PC-3 (cell line): ENCODE results near the gene MRPL9.

Source experiments
- EZH2 ChIP-seq: fragments of 300-600 bp; sonication (generic); IDR thresholded peaks from one replicate; pipeline ENCODE4 v1.6.1; 2017; ENCODE audit warnings: antibody characterized with exemption, mild to moderate bottlenecking, low read length; ENCODE audit not compliant: unreplicated experiment
- TF ChIP-seq, protein P1 (sequence below): fragments of 300-600 bp; sonication (generic); conservative IDR thresholded peaks from 2 replicates; pipeline ENCODE4 v1.5.1; 2017; ENCODE audit warnings: antibody characterized with exemption, low read depth, mild to moderate bottlenecking, low read length

DNA sequence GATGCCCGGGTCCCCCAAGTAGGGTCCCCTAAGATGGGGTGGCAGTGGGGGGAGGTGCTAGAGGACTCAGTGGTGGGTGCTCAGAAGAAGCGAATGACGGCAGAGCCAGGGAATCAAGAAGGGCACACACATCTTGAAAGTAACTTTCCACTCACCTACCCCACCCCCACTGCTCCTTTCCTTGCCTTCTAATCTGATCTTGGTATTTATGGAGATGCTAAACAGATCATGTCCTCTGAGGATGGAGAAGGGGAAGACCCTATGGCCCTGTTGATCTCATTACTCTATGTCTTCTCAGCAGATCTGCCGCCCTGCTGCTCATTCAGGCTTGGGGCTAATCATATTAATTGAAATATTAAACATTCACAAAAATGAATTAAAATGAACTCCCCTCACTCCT, 44.6 kb downstream of the MRPL9 start:
- TF ChIP-seq EZH2 = no peak
- TF ChIP-seq, protein P1, sequence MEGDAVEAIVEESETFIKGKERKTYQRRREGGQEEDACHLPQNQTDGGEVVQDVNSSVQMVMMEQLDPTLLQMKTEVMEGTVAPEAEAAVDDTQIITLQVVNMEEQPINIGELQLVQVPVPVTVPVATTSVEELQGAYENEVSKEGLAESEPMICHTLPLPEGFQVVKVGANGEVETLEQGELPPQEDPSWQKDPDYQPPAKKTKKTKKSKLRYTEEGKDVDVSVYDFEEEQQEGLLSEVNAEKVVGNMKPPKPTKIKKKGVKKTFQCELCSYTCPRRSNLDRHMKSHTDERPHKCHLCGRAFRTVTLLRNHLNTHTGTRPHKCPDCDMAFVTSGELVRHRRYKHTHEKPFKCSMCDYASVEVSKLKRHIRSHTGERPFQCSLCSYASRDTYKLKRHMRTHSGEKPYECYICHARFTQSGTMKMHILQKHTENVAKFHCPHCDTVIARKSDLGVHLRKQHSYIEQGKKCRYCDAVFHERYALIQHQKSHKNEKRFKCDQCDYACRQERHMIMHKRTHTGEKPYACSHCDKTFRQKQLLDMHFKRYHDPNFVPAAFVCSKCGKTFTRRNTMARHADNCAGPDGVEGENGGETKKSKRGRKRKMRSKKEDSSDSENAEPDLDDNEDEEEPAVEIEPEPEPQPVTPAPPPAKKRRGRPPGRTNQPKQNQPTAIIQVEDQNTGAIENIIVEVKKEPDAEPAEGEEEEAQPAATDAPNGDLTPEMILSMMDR = no peak
